Stimulated activated CD4-positive, alpha-beta T cell treated with anti-CD3 and anti-CD28 coated beads, Interleukin-1b, Interleukin-23, amount 100 ng/mL, for 4 hours (primary cell): Measurements from ENCODE around the gene CAPZB.
A peak's percentile ranks its signal among the peaks of the same experiment; 100 is the strongest.

Experiments
- DNase-seq, 2 donors: peaks; one replicate each; pipeline ENCODE4 v3.0.0-alpha.2; 2020; ENCODE audit warnings: low read depth in 2 of 2

CAPZB gene

DNA sequence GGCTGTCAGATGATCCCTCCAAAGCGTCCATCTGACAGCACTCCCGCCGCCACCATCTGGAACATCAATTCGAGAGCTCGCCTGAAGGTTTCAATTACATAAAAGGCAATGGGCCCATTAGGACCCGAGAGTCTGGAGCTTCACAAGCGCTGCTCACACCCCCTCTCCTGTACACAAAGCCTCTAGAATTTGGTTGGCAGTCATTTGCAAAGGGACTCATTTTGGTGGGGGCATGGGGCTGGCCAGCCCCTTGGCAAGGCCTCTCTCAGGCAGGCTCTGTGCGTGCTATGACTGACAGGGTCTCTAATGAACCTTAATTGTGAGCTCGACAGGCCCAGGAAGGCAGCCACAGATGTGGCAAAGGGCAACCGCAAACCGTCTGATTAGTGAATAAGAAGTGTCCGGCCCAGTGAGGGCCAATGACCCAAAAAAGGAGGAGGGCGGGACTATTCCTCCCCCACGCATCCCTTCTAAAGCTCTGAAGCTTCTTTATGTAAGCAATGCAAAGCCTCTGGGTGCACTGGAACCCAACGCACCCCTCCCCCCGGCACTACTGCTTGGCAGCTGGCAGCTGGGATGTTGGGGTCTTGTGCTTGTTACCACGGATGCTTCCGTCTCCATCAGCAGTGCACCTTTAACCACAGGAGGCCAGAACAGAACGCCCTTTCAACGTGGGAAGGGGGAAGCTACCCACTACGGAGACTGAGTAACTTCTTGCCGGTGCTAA is 79.4 kb downstream of the CAPZB start:
- no peak for DNase-seq

DNA sequence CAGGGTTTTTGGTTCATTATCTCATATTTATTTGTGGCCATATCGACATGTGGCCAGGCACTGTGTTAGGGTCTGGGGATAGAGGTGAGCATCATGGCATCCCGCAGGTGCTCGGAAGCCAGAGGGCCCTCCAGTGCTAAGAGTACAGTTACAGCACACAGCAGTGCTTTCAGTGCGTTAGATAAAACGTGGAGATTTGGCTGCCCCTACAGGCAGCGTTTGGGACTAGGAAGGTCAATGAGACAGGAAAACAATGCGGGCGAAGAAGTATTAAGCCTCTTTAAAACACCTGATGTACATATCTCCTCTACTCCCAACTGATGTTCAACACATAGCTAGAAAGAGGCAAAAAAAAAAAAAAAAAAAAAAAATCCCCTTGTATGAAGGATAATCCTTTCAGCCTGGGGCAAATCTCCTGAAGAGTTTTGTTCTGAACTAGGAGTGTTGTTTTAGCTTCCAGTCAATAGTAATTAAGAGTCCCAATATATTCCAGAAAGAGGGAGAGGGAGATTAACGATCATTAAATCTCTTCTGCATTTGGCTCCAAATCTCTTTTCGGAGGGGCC is 80.1 kb downstream of the CAPZB start:
- no peak for DNase-seq

DNA sequence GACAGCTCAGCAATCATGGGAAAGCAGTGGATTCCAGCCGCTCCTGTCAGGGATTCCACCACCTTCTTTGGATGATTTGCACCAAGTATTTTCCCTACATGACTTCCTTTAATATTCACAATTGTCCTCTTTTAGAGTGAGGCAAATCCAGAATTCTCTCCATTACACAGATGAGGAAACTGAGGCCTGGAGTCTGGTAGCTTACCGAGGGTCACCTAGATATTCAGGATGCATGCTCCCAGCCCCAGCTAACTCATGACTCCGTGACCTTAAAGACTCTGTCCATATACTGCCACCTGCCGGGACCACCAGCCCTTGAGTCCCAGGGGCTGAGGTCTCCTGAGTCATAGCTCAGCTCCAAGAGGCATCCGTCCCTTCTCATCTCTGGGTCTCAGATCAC is 80.6 kb downstream of the CAPZB start:
- no peak for DNase-seq

DNA sequence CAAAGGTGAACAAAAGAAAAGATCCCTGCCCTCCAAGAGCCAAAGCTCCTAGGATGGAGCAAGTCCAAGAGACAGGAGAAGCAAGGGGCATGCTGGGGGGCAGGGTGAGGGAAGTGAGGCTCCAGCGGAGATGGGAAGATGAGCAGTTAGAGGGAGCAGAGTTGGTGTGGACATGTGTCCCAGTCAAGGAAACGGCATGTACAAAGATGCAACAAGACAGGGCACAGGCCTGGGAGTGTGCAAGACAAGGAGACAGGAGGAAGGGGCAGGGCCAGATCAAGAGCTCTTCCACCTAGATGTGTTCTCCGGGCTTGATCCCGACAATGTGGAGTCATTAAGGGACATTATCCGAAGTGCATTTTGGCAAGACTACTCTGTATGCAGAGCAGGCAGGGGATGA is 82.1 kb downstream of the CAPZB start:
- DNase-seq = no peak

DNA sequence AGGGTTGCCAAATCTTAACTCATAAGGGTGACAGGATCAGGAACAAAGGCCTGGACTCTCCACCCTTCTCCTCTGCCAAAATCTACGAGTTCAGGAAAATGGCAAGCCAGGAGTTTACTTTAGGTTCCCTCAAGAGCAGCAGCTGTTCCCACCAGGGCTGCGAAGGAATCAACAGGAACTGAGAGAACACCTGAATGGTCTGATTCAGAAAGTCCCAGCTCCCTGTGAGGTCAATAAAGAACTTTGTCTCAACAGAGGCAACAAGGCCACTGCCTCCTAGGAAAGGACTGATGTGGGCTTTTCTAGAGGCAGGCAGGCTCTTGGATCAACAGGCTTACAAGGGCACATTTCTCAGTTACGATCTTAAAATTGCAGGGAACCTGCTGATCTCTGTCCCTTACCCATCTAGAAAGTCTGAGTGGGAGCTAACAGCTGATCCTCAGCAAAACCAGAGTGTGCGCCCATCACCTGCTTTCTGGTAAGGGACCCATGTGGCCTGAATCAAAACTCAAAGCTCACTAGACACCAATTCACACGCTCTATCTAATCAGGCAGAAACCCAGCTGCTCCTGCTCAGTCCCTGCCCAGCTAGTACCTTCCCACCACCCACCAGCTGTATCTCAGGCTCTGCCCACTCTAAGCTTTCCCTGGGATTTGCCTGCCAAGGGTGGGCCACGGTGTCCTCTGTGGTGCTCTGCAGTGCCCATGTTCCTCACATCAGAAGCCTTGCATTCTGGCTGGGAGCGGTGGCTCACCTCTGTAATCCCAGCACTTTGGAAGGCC is 83.1 kb downstream of the CAPZB start:
- DNase-seq = no peak

DNA sequence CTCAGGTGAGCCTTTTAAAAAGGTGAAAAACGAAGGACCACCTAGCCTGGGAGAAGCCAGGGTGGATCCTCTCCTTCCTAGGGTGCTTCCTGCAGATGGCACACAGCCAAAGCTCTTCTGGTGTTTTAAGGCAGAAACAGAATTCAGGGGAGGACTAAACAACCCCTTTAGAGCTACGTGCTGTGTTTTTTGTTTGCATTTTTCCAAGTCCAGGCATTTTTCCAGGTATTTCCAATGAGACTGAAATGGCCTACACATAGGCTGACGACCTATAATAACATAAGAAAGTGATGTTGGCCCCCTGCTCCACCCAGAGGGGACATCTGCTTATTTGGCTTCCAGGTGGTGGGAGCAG is 83.8 kb downstream of the CAPZB start:
- no peak for DNase-seq

DNA sequence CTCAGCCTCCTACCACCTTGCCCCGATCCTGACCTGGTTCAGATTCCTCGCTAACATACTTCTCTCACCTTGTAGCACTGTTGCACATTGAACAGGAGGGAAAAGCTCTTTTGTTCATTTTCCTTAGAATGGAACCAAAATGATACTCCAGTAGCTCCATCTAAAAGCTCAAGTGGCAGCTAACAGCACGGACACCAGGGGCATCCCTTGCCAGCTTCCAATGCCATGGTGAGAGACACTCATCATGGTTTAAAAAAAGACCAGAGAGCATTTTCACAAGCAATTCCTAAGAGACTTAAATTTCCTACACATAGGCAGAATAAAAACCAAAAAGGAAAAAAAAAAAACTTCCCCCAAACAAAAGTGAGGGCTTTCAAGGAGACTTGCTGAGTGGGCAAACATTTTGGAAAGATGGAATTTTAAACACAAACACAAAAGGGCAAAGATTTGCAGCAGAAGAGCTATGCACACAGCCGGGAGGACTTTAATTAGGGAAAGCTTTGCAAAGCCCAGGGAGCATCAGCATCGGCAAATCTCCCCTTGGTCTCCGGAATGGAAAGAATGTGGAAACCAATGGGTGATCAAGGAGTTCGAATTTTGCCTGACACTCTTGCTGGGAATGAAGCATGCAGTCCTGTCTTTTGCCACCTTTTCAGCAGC is 84.3 kb downstream of the CAPZB start:
- no peak for DNase-seq

DNA sequence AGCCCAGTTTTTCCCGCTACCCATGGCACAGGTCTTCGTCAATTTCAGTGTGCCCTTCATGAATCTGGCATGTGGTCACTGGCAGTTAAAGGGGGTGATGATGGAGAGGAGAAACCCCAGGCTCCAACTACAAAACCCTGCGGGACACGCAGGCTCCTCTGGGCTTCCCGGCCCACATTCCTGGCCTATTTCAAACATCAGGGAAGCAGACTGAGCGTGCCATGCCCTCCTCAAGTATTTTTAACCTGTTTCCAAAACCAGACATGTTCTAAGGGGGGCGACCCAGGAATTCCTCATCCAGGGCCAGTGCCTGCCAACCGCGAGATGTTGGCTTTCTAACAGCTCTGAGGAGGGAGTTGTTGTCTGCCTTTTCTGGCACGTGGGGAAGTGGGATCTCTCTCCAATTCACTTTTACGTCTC is 85.1 kb downstream of the CAPZB start:
- DNase-seq = no peak

DNA sequence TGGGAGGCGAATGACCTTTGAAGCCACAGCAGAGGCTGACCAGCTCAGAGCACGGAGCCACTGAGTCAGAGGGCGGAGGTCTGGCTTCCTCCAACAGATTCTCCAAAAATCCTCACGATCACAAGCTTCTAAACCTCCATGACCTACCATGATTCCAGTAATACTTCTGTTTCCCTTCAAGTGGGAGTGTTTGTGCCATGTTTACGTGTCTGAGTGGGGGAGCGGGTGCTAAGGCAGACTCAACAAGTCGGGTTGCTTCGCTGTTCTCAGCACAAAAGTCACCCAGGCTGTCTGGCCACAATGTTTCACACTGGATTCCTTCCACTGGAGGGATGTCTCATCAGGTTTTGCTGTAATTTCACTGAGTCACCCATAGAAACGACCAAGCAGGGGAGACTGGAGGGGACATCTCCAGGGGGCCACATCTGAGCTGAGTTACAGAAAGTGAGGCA is 87.0 kb downstream of the CAPZB start:
- DNase-seq = no peak

DNA sequence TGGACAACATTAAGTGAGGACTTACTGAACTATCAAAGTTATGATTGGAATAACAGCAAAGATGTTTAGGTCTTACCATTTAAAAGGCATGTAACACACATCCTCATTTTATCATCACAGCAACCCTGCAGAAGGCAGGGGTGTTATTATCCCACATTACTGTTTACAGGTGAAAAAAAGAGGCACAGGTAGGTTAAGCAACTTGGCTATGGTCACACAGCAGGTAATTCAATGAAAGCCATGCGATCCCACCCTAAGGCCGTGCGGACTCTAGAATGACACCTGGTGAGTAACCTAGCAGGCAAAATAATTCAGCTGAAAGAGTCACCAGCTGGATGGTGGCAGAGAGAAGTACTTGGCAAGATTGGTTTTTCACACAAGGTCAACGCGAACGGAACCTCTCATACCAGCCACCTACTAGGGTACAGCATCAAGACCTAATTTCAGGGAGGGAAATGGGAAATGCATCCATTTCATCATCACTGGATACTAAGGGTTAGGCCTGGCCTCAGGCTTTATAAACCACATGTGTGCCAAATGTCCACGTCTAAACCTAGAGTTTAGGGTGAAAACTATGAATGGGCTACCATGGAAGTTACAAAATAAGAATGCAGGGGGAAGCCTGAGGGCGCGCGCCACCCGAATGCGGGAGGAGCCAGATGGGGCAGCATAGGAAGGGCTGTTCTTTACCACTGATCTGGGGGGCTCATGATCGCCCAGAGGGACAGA is 88.0 kb downstream of the CAPZB start:
- no peak for DNase-seq

DNA sequence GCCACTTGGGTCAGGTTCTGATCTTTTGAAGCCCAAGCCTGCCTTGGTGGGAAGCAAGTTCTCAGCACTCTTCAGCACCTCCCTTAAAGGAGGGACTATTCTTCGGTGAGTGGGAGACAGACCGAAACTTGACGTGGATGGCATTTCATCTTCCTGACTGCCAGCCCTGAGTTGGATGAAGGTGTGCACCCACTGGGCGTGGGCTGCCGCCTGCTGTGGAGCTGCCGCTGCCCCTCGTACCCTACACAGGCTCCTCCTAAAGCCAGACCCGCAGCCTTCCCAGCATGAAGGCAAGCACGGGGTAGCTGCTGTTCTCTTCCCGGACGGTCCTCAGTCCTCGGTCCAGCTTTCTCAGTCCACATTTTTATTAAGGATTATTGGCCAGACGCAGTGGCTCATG is 89.1 kb downstream of the CAPZB start:
- no peak for DNase-seq

DNA sequence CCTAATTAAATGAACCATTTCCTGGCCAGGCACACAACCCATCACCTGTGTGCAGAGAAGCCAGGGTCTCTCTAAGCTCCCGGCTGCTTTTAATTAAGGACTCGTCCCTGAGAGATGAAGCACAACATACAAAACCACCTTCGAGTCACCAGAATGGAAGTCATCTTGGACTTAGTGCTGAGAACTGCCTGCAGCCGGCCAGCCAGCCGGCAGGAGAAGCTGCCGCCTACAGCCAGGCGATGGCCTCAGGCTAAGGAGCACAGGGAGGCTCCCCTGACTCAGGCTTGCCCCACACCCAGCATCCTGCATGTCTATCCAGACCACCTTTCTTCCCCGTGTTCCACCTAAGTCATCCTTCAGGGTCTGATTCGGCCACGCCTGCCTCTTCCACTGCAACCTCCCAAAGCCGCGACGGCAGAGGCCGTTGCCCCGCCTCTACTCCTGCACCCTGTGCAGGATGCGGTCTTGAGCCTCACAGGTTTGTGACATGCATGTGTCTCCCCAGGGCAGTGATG is 89.6 kb downstream of the CAPZB start:
- DNase-seq = no peak

DNA sequence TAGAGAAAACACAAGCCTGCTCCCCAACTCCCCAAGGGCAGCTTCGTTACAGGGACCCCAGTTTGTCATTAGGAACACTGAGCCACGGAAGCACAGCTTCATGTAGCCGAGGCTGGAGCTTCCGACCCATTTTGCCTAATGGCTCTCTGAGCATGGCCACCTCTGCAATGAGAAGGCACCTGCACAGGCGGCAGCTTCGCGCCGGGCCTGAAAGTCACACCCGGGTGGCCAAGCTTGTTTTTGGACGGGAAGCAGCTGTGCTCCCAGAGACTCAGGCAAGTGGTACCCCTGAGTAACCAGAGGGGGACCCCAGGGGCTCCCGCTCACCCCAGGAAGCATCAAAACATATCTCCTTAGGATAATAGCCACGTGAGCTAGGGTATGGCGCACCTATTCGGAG is 92.3 kb downstream of the CAPZB start:
- no peak for DNase-seq

DNA sequence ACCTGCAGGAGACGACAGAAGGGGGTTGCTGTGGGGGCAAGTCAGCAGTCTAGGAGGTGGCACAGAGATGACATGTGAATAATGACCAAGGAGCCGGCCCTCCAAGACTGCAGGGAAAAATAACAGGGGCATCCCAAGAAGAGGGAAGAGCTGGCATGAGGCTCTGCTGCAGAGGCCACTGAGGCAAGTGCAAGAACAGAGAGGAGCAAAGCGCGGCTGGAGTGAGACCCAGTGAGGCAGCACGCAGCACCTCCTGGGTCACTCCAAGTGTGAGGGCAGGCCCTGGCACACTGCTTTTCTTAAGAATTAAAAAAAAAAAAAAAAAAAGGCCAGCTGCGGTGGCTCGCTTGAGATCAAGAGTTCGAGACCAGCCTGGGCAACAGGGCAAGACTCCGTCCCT is 93.1 kb downstream of the CAPZB start:
- DNase-seq = no peak

DNA sequence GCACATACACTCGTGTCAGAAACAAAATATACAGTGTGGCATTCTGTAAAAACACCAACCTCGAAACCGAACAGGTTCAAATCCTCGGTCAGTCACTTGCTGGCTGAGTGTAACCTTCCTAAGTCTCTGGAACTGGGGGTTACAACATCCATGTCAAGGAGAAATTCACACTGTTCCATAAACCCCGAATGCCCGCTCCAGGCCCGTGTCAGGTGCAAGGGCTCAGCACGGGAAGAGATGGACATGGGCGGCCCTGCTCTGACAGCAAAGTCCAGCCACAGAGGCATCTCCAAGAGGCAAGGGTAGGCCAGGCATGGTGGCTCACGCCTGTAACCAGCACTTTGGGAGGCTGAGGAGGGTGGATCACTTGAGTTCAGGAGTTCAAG is 93.8 kb downstream of the CAPZB start:
- DNase-seq = no peak

DNA sequence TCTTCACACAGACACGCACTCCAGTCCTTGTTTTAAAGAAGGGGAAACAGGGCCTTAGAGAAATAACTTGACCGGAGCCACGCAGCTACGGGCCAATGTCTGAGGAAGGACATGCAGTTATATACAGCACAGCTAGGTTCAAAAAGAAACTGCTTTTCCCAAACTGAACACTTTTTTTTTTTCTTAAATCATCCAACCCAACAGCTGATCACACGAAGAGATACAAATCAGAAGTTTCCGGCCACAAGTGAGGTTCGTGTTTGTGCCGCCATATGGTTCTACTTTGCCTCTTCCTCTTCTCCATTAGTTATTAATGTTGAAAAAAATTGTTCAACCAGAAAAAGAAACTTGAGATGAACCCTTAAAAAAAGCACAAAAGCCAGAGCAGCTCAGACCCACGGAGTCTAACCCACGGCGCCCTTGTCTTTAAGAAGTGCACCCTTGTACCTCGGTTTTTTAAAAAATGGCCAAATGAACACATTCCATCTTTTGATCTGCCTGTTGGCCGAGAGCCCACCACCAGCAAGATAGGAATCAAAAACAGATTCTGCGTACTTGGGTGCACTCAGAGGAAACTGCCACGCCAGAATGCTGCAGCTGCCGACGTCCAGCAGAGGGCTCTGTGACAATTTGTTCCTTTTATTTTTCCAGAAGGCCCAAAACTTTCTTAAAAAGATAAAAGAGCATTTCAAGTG is 94.3 kb downstream of the CAPZB start:
- peak; percentile 42 to 45 for DNase-seq

DNA sequence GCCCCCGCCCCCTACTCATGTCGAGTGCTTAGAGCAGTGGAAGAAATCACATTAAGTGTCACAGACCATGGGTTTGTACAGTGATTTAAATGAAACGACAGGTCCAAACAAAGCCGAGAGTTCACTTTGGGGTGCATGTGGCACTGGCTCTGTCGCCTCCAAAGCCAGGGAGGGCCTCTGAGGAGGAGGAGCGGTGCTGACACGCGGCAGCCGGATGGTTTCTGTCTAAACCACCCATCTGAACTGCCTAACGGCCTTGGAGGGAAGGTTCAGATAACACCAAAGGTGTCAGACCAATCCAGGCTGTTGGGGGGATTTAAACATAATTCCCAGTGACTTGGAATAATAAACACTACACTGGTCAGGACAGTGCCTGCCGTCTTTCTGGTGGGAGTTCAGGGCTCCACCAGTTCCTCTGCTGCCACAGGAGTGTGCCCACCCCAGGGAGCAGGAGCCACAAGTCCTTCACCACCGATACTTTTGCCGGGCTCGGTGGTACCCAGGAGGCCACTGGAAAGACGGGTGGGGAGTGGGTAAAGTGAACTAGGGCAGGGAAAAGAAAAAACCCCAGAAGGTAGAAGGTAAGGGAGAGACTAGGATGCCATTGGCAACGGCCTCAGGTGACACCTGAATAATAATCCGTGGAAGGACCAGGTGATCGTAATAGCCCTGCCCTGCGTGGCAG is 95.0 kb downstream of the CAPZB start:
- DNase-seq = no peak

DNA sequence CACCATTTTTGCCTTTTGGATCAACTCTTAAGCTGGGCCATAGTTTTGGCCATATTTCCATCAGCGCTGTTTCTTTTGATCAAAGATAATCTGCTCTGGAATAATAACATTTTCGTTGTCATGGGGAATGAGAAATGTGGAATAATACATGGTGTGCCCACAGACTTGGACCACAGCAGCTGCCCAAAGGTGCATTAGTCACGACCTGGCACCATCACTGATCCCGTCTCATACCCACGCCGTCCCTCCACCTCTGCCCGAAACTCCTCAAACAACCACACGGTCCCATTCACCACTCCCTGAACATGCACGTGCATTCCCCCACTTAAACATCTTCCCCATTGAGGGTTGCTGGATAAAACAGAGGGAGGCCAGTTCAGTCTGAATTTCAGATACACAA is 96.4 kb downstream of the CAPZB start:
- no peak for DNase-seq

DNA sequence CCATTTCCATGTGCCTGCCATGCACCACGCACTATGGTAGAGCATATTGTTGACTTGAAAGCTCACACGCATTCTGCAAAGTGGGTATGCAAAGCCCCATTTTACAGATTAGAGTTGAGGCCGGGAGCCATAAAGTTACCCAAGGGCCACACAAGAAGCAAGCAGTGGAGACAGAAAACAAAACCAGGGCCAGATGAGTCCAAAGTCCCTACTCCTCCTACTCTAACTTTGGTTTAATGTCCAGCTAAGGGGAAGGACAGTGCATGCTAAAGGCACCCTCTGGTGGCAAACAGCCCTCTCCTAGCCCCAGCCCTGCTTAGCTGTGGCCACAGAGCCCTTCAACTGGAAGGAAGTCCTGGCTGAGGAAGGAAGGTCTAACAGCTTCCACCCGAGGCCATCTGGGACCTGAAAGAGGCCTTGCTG is 98.3 kb downstream of the CAPZB start:
- no peak for DNase-seq

DNA sequence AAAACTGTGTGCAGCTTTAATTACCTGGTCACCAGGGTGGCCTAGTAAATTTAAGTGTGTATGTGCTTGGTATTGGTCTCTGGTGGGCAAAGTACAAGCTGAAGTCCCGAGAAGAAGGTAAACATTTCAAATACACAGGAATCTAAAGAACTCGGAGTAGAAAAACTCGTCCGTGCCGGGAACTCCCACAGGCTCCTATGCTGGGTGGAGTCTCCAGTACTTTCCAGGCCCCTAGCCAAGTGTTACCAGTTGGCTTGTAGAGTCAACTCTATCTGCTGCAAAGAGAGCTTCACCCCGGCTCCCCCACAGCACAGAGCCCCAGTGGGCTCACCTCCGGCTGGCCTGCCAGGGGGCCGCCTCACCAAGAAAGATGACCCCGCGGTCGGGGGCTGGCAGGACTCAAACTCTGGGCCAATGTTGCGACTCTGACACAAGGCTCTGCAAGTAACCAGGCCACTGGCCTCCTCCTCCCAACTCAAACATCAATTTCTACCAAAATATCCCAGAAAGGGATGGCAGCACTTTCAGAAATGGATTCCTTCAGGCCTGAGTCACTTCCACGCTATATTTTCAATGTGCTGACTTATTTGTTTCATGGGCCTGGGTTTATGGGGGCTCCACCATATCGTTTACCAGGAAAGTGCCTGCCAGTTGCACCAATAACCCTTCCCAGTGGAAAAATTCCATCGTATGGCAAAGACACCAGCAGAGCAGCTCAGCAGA is 99.3 kb downstream of the CAPZB start:
- no peak for DNase-seq
